LoVo (cell line): ENCODE results near the gene TRAF3IP3.
"Not testable (repeated sequence)": the region's sequence is repeated elsewhere in the genome, so short reads cannot be mapped to it uniquely, and the experiment has no call there.

ENCODE experiments used
- DNase-seq: peaks from one replicate; pipeline ENCODE4 v3.0.0-alpha.2; 2016; ENCODE audit warnings: low spot score

TRAF3IP3 gene

GRCh38 chr1:209768354-209768774 lies 12.5 kb downstream of the TRAF3IP3 start:
- DNase-seq = no peak

- DNase-seq = no peak
Observed at GRCh38 chr1:209769171-209769904, 13.5 kb downstream of the TRAF3IP3 start.

DNA sequence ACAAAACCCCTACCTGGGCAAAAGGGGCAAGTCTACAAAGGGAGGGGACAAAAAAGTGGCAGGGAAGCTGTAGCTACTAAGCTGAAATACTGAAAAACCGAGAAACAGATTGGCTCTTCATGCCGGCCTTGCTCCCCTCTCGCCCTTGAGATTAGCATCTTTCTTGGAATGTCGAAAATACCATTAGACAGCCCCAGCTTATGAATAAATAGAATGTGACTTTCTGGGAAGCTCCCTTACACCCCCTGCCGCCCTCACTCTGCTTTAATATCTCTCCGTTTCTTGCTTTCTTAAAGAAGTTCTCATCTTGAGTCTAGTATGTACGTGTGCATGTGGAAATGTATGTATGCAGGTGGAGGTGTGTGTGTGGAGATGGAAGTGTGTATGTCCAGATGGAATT lies 14.1 kb downstream of the TRAF3IP3 start:
- no peak for DNase-seq

DNA sequence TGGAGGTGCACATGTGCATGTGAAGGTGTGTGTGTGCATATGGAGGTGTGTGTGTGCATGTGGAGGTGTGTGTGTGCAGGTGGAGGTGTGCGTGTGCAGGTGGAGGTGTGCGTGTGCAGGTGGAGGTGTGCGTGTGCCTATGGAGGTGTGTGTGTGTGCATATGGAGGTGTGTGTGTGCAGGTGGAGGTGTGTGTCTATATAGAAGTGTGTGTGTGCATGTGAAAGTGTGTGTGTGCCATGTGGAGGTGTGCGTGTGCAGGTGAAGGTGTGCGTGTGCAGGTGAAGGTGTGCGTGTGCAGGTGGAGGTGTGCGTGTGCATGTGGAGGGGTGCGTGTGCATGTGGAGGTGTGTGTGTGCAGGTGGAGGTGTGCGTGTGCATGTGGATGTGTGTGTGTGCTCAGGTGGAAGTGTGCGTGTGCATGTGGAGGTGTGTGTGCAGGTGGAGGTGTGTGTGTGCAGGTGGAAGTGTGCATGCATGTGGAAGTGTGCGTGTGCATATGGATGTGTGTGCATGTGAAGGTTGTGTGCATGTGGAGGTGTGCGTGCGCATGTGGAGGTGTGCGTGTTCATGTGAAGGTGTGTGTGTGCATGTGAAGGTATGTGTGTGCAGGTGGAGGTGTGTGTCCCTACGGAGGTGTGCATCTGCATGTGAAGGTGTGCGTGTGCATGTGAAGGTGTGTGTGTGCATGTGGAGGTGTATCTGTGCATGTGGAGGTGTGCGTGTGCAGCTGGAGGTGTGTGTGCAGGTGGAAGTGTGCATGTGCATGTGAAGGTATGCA lies 15.0 kb downstream of the TRAF3IP3 start:
- no peak for DNase-seq

DNA sequence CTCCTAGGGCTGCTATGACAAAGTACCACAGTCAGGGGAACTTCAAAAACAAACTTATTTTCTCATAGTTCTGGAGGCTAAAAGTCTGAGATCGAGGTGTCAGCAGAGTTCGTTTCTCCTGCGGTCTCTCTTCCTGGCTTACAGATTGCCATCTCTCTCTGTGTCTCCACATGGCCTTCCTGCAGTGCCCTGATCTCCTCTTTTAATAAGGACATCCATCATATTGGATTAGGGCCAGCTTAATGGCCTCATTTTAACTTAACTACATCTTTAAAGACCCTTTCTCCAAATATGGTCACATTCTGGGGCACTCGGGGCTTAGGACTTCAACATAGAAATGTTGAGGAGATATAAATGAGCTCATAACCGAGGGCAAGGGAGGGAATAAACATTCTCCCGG lies 16.3 kb downstream of the TRAF3IP3 start:
- no peak for DNase-seq

DNA sequence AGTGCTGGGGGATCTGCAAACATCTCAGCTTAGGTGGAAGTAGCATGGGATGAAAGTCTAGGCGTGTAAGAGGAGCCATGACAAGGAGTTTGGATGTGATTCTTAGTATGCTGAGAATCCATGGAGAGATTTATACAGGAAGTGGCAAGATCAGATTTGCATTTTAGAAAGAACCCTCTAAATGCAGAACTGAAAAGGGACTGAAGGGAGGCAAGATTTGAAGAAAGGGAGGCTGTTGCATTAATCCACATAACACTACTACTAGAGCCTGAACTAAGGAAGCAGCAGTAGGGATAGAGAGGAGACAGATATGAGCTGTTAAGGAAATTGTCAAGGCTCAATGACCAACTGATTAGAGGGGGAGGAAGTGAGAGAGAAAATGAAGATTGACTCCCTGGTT lies 18.7 kb downstream of the TRAF3IP3 start:
- no peak for DNase-seq

GRCh38 chr1:209775678-209776077 lies 19.8 kb downstream of the TRAF3IP3 start:
- no peak for DNase-seq

- DNase-seq = no peak
Observed at GRCh38 chr1:209777587-209777986, 21.7 kb downstream of the TRAF3IP3 start.

DNA sequence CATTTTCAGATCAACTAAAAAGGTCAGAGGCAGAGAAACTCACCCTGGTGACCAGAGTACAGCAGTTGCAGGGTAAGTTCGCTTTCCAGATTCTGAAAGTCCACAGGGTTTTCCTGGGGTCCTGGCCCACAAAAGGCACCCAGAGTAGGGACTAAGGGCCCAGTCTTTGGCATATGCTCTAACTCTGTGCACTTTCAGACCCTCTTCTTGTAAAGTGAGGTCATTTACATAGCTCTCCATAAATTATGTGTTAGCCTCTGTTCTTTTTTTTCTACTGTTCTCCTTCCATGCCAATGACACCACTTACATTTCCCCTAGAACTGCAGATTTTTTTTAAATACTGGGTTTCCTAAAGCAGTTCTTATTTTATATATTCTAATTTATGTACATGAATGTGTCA lies 22.2 kb downstream of the TRAF3IP3 start:
- no peak for DNase-seq

DNA sequence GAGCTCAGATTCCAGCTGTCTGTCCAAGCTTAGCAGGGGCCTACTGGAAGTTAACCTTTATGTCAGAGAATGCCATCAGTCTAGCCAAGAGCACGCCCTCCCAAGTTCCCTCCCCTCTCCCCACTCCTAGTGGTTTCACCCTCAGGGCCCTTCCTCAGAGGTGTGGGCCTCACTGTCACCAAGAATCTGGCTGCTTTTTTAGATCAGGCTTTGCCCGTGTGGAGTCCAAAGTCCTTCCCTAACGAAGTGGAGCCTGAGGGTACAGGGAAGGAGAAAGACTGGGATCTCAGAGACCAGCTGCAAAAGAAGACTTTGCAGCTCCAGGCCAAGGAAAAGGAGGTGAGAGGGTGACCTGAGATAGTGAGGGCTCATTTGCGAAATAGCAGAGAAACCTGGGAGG lies 24.4 kb downstream of the TRAF3IP3 start:
- peak; percentile 27 for DNase-seq

GRCh38 chr1:209783386-209783785 lies 27.5 kb downstream of the TRAF3IP3 start:
- no peak for DNase-seq

DNA sequence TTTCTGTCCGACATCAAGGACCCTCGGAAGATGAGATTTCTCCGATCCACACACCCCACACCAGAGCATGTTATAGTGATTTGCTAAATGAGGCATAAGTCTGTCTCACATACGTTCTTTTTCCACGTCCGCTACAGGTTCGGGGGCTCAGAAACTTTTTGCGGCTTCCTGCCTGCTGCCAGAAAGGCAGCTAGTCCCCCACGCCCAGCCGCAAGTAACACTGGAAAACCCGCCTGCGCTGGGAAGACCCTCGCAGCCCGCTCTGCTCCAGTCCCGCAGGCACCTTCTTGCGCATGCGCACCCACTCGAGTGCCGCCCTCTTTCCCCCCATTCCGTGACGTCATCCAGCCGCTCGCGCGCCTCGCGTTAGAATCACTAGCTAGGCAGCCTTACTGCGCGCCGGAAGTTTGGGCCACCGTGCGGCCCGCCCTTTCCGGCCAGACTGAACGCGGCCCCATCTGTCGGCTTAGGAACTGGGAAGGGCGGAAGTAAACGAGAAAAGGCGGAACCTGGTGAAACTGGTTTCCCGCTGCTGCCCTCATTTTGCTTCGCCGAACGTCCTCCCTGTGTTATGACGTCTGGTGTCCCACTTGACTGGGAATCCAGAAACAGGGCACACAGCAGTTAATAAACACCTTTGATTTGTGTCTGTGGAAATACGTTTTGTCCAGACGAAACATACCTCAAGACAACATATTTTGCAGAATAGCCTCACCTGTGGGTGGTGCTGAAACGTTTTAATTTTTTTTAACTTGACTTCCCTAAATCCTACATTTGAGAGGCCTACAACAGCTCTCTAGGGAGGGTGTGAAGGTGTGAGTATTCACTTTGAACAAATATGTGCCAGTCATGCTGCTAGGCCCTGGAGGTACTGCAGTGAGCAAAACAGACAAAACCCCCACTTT lies 28.7 kb downstream of the TRAF3IP3 start, which contains the start of gene C1orf74:
C1orf74 (minus strand) TSS at position 295 of the 905 bp plus-strand sequence. CDS start 925 bp downstream, outside the sequence.
- DNase-seq = peak; percentile 98

DNA sequence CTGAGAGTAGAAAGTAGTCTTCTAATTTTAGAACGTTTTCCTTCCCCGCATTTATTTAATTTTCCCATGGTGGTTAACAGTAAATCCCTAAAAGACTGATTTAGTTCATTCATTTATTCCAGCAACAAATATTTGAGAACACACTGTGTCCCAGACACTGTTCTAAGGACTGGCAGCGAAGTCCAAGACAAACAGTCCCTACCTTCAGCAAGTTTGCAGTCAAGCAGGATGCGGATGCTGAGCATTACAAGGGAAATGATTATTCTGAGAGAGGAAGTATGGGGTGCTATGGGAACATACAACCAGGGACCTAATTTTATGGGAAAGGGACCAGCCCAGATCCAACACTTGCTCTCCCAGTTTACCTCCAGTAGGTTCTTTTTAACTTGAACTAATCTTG lies 29.7 kb downstream of the TRAF3IP3 start:
- no peak for DNase-seq

GRCh38 chr1:209786146-209786545 lies 30.3 kb downstream of the TRAF3IP3 start:
- peak; percentile 34 for DNase-seq

- no peak for DNase-seq
Observed at GRCh38 chr1:209787551-209787950, 31.7 kb downstream of the TRAF3IP3 start.

- no peak for DNase-seq
Observed at GRCh38 chr1:209789245-209789644, 33.4 kb downstream of the TRAF3IP3 start.

GRCh38 chr1:209790286-209791193 lies 34.7 kb downstream of the TRAF3IP3 start:
- peak; percentile 14 for DNase-seq

DNA sequence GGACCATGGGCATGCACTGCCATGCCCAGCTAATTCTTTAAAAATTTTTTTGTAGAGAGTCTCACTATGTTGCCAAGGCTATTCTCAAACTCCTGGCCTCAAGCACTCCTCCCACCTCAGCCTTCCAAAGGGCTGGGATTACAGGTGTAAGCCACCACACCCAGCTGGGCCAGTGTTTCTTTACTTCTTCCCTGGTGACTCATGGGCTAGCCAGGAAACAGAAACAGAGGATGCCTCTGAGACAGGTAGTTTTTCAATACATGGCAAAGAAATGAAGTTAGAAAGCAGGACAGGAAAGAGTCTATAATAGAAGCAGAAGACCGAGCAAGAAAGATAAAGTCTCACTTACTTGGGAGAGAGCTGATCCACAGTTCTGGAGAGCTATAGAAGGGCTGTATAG lies 36.1 kb downstream of the TRAF3IP3 start:
- peak; percentile 30 for DNase-seq

DNA sequence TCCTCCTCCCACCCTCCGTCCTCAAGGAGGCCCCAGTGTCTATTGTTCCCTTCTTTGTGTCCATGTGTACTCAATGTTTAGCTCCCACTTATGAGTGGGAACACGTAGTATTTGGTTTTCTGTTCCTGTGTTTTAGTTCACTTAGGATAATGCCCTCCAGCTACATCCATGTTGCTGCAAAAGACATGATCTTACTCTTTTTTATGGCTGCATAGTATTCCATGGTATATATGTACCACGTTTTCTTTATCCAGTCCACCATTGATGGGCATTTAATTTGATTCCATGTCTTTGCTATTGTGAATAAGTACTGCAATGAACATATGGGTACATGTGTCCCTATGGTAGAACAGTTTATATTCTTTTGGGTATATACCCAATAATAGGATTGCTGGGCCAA lies 37.9 kb downstream of the TRAF3IP3 start:
- not testable (repeated sequence) for DNase-seq

- DNase-seq = no peak
Observed at GRCh38 chr1:209797978-209798639, 42.3 kb downstream of the TRAF3IP3 start.
